H7 (cell line): Measurements from ENCODE around the gene RTL10. TPM values are rescaled to one million over a fixed set of nuclear protein-coding genes. Genes with fewer than 3 reads are reported as not detected.

Source experiments
- DNase-seq: peaks from one replicate; pipeline ENCODE4 v3.0.0; 2012
- H3K27me3 ChIP-seq: 2 replicates; pipeline ENCODE4 v1.6.0; 2011; ENCODE audit warnings: mild to moderate bottlenecking, low read length; ENCODE audit not compliant: control insufficient read depth, insufficient read depth
- H3K36me3 ChIP-seq: replicated peaks from 2 replicates; pipeline ENCODE4 v1.5.1; 2011; ENCODE audit warnings: low read length; ENCODE audit not compliant: control insufficient read depth, insufficient read depth
- H3K4me3 ChIP-seq: 2 replicates; pipeline ENCODE4 v1.5.1; 2011; ENCODE audit warnings: low read depth, mild to moderate bottlenecking, control low read depth, low read length, moderate library complexity; ENCODE audit not compliant: insufficient read depth
- total RNA-seq: library from RNA; depleted of rRNA; stranded (reverse); fragments of >200 nt; shearing (Covaris generic); gene quantifications from 2 replicates; pipeline ENCODE4 v1.2.3, GENCODE V29; 2014

The RTL10 gene
- total RNA-seq, 1 experiment from 2014 or later, result 12.3 TPM

DNA sequence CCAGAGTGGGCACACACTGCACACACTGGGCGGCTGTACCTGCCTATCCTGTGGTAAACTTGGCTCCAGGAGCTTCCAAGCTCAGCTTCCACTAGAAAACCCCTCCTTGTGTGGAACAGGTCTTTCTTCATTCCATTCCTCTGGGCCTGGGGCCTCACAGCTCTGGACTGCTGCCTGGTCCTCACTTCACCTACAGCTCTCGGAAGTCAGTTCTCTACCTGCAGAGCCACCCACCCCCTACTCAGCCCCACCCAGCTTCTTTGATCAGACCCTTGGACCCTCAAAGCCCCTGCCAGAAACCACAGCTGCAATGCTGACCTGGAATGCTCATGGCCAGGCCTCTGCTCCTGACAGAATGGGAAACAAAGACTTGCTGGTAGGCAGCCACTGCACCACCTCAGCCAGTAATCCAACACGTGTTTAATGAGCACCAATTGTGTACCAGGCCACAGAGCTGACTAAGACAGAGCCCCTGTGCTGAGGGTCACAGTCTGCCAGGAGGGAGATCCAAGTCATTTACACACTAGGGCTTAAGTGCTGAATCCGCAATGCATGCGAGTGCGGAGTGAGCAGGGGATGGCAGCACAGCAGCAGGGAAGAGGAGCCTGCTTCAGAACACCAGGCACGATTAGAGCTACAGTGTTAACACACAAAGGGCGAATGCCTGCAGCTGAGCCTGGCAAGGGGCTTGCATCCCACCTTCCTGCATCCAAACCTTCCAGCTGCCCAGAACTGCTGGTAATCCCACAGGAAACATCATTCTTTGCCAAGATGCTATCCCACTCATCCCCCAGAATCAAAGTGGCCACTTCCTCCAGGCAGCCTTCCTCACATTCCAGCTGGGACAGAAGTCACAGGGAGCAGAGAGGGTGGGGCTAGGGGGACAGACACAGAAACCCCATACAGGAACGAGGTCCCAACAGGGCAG, 4.6 kb downstream of the RTL10 start:
- Histone ChIP-seq H3K4me3 (no peak overlapping the region), H3K27me3 (no peaks in the 10 kb centered on the region), H3K36me3 (peaks cover 19% of the 10 kb centered on the region)
- DNase-seq, result peak; percentile 32

DNA sequence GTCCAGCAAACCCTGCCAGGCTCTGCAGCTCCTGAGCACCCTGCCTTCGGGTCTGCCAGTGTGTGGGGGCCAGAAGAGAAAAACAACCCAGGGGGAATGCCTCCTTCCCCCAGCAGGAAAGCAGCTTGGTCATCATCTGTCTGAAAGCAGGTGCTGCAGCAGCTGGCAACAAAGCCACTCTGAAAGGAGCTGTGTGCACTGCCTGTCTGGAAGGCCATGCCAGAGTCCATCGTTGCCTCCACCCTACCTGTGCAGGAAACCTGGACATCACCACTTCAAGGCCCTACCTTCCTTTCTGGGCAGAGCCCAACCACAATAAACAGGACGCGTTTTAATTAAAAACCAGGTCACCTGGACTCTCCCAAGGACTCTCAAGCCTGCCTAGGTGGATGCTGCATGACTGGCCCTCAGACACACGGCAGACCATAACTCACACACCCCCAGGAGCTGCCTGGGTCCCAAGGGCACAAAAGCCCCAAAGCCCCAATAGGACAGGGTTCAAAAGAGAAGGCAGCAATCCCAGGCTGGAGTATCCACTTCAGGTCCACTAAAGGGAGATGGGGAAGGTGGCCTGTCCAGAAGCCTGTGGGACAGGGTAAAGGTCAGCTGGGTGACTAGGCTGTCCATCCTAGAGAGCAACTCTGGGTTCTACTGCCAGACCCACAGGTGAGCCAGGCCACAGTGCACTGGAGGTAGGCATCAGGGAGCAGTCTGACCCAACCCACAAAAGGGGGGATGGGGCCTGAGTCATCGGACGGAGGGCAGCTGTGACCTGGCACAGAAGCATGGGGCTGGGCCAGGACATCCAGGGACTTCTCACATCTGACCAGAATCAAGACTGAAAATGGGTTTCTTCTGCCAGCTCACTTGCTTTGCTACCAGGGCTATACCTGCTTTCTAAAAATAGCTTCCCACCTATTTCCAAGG, 6.1 kb downstream of the RTL10 start:
- Histone ChIP-seq H3K36me3 (peaks cover 19% of the 10 kb centered on the region), H3K4me3 (no peak overlapping the region), H3K27me3 (no peaks in the 10 kb centered on the region)
- DNase-seq, result peak; percentile 49

DNA sequence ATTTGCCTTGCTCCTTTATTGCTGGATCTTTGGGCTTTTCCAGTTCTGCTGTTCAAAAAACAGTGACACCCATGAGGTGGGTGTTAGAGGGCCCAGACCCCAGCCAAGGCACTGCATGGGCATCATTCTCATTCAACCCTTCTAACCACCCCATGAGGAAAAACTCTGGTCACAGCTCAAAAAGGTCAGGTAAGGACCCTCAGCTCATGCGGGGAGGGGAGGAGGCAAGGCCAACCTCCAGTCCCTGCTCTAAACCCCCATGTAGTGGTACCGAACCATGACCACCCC, 7.4 kb downstream of the RTL10 start:
- Histone ChIP-seq H3K27me3 (no peaks in the 10 kb centered on the region), H3K36me3 (peaks cover 13% of the 10 kb centered on the region), H3K4me3 (no peak overlapping the region)
- DNase-seq, result no peak

DNA sequence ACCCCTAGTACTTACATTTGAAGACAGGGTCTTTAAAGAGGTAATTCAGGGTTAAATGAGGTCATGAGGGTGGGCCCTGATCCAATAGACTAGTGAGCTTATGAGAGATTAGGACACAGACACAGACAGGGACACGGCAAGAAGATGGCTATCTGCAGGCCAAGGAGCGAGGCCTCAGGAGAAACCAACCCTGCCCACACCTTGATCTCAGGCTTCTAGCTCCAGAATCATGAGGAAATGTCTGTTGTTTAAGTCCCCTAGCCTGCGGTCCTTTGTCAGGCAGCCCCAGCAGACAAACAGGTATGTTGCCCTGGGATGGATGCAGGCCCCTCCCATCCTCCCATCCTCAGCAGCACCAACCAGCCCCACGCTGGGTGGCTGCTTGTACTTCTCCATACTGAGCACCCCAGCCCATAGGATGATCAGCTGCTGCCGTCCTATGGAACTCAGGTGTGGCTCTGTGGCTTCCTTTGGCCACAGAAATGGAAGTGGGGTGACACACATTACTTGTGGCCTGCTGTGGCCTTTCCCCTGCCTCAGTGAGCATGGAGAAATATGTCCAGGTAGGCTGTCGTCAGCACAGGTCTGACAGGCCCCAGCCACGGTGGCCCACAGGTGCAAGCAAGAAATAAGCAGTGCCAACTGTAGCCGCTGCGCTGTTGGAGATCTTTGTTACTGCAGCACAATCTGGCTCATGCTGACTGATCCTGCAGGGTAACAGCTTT, 7.9 kb downstream of the RTL10 start:
- peak; percentile 33 for DNase-seq
- Histone ChIP-seq H3K4me3 (no peak overlapping the region), H3K27me3 (no peaks in the 10 kb centered on the region), H3K36me3 (peaks cover 8% of the 10 kb centered on the region)

DNA sequence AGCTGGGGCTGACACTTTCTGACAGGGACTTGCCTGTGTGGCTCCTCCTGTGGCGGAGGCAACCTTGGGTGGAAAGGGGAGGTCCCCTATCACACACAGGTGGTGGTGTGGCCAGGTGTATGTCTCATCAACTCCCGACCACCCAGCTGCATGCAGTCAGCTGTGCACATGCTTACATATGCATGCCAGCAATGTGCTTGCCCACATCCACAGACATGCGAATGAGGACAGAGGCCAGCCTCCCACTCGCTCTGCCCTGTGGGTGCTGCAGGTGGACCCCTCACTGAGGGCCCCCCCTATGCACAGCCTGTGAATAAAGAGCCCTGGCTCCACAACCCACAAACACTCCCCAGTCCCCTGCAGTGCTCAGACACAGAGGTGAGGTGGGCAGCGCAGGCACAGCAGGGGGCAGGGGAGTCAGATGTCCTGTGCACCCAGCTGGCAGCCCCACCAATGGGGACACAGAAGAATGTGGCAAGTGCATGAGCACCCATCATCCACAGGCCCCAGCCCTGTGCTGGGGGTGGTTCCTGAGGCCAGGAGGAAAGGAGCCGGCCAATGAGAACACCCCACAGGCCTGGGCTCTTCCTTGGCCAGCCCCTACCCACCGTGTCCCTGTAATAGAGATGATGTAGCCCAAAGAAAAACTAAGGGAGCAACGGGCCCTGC, 9.5 kb downstream of the RTL10 start:
- H3K36me3 ChIP-seq, result no peaks in the 10 kb centered on the region
- H3K27me3 ChIP-seq, result no peaks in the 10 kb centered on the region
- peak; percentile 70 for DNase-seq
- H3K4me3 ChIP-seq, result no peak overlapping the region

DNA sequence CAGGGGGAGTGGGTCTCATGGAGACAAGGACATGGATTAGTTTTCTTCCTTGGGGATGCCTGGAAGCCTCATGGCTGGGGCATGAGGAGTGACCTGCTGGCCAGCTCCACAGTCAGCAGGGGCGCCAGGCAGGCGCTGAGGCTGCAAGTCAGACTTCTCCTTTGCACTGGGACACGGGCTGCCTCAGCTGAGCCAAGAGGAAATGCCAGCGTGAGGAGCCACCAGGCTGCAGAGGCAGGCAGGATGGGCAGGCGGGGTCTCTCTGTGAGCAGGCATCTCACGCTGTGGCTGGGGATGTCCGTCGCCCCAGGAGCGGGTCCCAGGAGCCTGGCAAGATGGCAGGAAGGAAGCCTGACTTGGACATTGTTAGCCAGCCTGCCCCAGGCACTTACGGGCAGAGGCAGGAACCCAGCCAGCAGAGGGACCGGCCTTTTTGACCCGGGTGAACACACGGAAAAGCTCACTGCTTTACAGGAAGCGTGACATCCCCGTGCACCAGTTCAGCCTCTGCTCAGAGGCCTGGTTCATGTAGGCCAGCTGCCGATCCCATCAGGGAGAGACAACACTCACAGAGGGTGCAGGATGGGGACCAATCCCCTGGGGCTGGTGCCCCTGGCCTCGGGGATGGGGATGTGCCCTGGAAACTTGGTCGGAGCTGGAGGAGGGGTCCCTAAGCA, 10.2 kb downstream of the RTL10 start:
- no peaks in the 10 kb centered on the region for H3K36me3 ChIP-seq
- H3K4me3 ChIP-seq, result no peak overlapping the region
- H3K27me3 ChIP-seq, result no peaks in the 10 kb centered on the region
- DNase-seq, result peak; percentile 53

DNA sequence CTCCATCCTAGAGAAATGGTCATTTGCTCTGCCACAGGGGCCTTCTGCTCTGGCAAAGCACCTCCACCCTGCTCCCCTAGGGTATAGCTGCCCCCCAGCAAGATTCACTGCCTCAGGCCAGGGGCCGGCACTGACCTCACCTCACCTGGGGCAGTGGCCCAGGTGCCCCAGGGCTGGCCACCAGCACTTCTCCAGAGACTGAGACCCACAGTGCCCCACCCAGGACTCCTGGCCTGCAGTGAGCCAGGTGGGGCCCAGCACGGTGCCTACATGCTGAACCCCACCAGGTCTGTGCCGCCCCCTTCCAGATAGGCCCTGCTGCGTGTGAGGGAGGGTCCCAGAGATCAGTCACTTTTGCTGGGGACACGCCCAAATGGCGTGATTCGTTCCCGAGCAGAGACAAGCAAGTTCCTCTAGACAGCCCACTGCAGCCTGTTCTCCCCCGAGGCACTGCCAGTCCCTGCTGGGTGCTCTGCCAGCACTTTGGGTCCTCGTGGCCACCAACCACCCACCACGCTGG, 10.8 kb downstream of the RTL10 start:
- Histone ChIP-seq H3K36me3 (no peaks in the 10 kb centered on the region), H3K4me3 (no peak overlapping the region), H3K27me3 (no peaks in the 10 kb centered on the region)
- peak; percentile 45 for DNase-seq

DNA sequence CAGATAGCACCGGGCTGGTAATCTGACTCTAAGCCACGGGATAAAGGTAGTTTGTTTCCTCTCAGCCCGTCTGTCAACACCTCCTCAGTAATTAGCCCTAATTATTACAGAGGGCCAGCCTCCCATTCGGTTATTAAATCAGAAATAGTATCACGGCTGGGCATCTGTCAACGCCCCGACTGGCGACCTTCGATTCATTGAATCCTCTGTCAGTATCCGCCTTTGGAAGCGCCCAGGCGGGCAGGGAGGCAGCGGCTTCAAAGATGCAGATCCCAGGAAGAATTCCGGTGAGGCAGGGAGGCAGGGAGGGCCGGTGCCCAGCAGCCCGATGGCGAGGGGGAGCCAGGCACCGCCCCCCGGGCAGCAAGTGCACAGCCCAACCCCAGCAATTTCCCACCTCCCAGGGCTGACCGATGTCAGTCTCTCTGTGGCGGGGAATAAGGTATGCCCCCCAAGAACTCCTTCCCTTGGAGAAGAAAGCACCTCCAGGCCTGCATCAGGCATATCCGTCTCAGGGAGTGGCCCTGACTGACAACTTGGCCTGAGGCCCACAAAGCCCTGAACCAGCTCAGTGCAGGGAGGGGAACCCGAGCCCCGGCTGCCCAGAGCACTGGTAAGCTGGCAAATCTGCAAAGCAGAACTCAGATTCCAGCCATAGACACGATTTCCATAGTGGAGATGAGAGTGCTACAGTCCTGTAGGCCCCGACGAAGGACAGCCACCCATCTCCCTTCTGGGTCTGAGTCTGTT, 11.4 kb downstream of the RTL10 start:
- peak; percentile 44 for DNase-seq
- H3K36me3 ChIP-seq, result no peaks in the 10 kb centered on the region
- H3K27me3 ChIP-seq, result no peaks in the 10 kb centered on the region
- no peak overlapping the region for H3K4me3 ChIP-seq

DNA sequence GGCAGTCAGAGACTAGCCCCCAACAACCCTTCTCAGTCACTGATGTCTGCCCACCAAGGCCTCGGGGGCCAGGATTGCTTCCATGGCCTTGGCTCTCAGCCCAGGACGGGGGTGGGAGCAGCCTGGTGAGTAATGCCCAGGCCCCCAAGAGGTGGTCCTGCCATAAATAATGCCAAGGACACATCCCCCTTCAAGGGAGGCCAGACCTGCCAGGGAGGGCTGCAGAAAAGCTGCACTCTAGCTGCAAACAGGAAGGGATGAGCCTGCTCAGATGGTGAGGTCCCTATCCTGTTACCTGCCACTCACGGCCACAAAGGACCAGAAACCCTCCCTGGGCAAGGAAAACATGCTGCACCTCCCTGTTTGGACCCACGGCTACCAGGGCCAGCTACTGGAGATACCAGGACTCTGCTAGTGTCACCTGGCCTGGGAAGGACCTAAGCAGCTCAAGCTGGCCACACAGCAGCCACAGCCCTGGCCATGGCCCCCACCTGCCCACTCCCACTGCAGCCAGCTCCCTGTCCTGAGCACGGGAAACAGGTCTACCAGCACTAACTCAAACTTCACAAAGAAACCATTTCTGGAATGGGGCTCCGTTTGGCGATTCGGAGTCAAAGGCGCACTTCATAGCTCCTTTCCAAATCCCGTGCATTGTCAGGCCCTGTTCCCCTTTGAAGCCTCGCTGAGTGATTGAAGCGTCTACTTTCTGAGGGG, 12.1 kb downstream of the RTL10 start:
- Histone ChIP-seq H3K4me3 (no peak overlapping the region), H3K27me3 (no peaks in the 10 kb centered on the region), H3K36me3 (no peaks in the 10 kb centered on the region)
- DNase-seq, result peak; percentile 24

DNA sequence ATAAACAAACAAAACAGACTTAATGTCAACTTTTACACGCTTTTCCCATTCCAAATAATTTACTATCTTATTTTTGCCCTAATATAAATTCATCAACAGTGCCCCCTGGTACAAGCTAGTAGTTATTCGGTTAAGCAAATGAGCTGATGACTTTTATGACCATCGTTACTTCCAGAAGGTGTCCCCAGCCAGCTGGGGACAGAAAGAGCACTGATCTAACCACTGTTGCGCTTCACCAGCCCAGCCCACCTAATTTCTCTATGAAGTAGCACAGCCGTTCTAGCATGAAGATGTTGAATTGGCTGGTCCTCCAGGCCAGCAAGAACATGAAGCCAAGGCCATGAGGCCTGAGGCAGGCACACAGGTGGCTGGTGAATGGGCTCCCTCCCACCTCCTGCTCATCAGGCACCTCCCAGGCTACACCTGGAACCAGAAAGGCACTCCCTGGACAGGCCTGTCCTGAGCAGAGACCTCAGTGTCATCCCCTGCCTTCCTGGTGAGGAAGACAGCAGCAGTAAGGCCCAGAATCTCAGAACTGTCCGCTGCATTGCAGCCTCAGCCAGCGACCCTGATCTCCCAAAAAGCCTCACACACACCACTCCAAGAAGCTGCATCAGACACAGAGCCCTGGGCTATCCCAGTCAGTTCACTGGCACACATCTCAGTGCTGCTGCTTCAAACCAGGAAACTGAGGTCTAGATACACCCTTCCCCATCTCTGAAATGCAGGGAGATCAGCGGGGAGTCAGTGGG, 12.9 kb downstream of the RTL10 start:
- Histone ChIP-seq H3K27me3 (no peaks in the 10 kb centered on the region), H3K36me3 (no peaks in the 10 kb centered on the region), H3K4me3 (no peak overlapping the region)
- no peak for DNase-seq

DNA sequence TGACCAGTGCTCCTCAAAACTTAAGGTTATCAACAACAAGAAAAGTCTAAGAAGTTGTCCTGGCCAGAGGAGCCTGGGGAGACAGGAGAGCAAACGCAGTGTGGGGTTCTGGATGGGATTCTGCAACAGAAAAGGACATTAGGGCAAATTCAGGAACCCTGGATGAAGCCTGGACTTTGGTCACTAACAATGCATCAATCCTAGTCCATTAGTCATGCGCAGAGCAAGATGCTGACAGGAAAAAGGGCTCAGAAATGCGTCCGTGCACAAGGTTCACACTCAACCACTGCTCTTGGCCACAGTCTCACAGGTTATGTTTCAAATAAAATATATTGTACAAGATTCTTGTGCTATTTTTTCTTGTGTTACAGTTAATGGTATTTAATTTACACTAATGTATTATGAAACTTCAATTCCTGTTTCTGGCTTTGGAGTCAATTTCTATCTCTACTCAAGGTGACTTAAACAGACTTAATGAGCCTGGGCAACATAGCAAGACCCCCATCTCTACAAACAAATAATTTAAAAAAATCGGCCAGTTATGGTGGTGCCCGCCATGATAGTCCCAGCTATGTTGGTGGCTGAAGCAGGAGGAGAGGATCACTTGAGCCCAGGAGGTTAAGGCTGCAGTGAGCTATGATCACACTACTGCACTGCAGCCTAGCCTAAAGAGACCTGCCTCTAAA, 13.6 kb downstream of the RTL10 start:
- DNase-seq, result no peak
- no peak overlapping the region for H3K4me3 ChIP-seq
- no peaks in the 10 kb centered on the region for H3K27me3 ChIP-seq
- H3K36me3 ChIP-seq, result no peaks in the 10 kb centered on the region

DNA sequence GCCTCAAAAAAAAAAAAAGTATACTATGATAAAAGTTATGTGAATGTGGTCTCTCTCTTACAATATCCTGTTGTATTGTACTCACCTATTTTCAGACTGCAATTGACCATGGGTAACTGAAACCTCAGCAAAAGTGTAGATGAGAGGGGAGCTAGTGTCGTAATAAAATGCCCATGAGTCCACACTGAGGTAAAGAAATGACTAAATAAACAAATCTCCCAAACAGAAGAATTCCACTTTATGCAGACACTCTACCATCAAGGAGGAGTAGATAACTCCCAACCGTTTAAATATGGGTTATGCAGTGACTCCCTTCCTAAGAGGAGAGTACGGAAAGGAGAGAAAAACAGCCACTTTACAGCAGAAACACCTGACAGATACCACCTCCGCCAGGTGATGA, 14.6 kb downstream of the RTL10 start:
- no peak for DNase-seq
- no peak overlapping the region for H3K4me3 ChIP-seq
- H3K27me3 ChIP-seq, result no peaks in the 10 kb centered on the region
- H3K36me3 ChIP-seq, result no peaks in the 10 kb centered on the region
